Measurements from ENCODE around the gene SFTPA2. TPM values are rescaled to one million over a fixed set of nuclear protein-coding genes. Genes with fewer than 3 reads are reported as not detected.

SFTPA2 gene
- total and polyA plus RNA-seq, 10 of the 15 experiments (the other 5 are each of a cell fraction or from before 2014, with no cell fraction given): 0.03 to 4.2 TPM; not detected in 8

DNA sequence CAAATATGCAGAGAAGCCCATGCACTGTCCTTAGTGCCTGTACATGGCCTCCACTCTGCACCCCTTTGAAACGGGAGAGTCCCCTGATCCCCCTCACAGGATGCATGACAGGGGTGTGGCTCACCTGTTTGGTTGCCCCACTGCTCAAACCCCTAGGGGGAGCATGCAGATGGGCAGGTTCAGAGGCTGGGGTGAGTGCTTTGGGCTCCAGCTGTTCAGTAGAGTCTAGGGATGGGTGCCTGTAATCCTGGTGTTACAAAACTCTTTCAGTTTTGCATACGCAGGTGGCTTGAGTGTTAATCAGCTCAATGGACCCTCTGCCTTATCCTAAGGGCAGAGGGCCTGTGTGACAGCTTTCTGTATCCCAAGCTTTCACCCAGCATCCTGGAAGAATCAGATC lies 42.7 kb upstream of the SFTPA2 start:
- DNase-seq (ENCODE audit: low read depth, low spot score) (no peak), ATAC-seq (no peak), FAIRE-seq (no peak)
- Histone ChIP-seq H3K4me3 (no peak overlapping the region), H3K36me3 (ENCODE audit: control insufficient read depth in 2 of 2, insufficient read depth in 2 of 2, low read length in 1 of 2) (no peaks in the 10 kb centered on the region), H3K4me1 (ENCODE audit: control insufficient read depth, insufficient read depth, low read length) (no peaks in the 10 kb centered on the region), H3K79me2 (ENCODE audit: control insufficient read depth, insufficient read depth, low read length) (no peaks in the 10 kb centered on the region), H2AFZ (ENCODE audit: control insufficient read depth, low read depth, low read length) (no peak overlapping the region), H3K4me2 (ENCODE audit: control insufficient read depth, insufficient read depth) (no peak overlapping the region), H3K27me3 (replicated peaks in 1 of 2; ENCODE audit: control insufficient read depth in 2 of 2, insufficient read depth in 2 of 2, low read length in 1 of 2) (no peaks in the 10 kb centered on the region), H3K9ac (ENCODE audit: control insufficient read depth, insufficient read depth, low read length) (no peak overlapping the region), H3K27ac (ENCODE audit: control insufficient read depth, insufficient read depth) (no peak overlapping the region), H4K20me1 (ENCODE audit: control insufficient read depth, insufficient read depth) (no peaks in the 10 kb centered on the region), H3K9me3 (replicated peaks; ENCODE audit: control insufficient read depth, insufficient read depth, low read length) (no peaks in the 10 kb centered on the region; the same call in 2 of the 3 replicates)
- no TSS peak for BruUV-seq (replicated peaks)
- TF ChIP-seq, protein P1, sequence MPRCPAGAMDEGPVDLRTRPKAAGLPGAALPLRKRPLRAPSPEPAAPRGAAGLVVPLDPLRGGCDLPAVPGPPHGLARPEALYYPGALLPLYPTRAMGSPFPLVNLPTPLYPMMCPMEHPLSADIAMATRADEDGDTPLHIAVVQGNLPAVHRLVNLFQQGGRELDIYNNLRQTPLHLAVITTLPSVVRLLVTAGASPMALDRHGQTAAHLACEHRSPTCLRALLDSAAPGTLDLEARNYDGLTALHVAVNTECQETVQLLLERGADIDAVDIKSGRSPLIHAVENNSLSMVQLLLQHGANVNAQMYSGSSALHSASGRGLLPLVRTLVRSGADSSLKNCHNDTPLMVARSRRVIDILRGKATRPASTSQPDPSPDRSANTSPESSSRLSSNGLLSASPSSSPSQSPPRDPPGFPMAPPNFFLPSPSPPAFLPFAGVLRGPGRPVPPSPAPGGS (IDR thresholded peaks at IDR 0.05; ENCODE audit: borderline replicate concordance, insufficient read depth, low read depth, low read length, poor library complexity, severe bottlenecking): no peak
- TF ChIP-seq HDAC2 (IDR thresholded peaks at IDR 0.05) (no peak), CBFB (IDR thresholded peaks at IDR 0.05; ENCODE audit: low read depth) (no peak), ZNF384 (IDR thresholded peaks at IDR 0.05; ENCODE audit: borderline replicate concordance, low read depth, low read length) (no peak), MYB (IDR thresholded peaks at IDR 0.05; ENCODE audit: borderline replicate concordance, low read depth, low read length) (no peak), HDGF (IDR thresholded peaks at IDR 0.05) (no peak), JUND (IDR thresholded peaks at IDR 0.05; ENCODE audit: low read depth, low read length) (no peak)
- TF ChIP-seq, protein P2, sequence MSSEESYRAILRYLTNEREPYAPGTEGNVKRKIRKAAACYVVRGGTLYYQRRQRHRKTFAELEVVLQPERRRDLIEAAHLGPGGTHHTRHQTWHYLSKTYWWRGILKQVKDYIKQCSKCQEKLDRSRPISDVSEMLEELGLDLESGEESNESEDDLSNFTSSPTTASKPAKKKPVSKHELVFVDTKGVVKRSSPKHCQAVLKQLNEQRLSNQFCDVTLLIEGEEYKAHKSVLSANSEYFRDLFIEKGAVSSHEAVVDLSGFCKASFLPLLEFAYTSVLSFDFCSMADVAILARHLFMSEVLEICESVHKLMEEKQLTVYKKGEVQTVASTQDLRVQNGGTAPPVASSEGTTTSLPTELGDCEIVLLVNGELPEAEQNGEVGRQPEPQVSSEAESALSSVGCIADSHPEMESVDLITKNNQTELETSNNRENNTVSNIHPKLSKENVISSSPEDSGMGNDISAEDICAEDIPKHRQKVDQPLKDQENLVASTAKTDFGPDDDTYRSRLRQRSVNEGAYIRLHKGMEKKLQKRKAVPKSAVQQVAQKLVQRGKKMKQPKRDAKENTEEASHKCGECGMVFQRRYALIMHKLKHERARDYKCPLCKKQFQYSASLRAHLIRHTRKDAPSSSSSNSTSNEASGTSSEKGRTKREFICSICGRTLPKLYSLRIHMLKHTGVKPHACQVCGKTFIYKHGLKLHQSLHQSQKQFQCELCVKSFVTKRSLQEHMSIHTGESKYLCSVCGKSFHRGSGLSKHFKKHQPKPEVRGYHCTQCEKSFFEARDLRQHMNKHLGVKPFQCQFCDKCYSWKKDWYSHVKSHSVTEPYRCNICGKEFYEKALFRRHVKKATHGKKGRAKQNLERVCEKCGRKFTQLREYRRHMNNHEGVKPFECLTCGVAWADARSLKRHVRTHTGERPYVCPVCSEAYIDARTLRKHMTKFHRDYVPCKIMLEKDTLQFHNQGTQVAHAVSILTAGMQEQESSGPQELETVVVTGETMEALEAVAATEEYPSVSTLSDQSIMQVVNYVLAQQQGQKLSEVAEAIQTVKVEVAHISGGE (CRISPR knock-in tag; IDR thresholded peaks at IDR 0.05): no peak
- TF ChIP-seq, protein P3, sequence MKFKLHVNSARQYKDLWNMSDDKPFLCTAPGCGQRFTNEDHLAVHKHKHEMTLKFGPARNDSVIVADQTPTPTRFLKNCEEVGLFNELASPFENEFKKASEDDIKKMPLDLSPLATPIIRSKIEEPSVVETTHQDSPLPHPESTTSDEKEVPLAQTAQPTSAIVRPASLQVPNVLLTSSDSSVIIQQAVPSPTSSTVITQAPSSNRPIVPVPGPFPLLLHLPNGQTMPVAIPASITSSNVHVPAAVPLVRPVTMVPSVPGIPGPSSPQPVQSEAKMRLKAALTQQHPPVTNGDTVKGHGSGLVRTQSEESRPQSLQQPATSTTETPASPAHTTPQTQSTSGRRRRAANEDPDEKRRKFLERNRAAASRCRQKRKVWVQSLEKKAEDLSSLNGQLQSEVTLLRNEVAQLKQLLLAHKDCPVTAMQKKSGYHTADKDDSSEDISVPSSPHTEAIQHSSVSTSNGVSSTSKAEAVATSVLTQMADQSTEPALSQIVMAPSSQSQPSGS (IDR thresholded peaks at IDR 0.05; ENCODE audit: low read length): no peak
- RAD21 ChIA-PET (ENCODE audit: unreplicated experiment): no interaction called here
- 13% methylated on average over 2 of the region's 2 CpGs for WGBS (ENCODE audit: insufficient coverage, insufficient replicate concordance, low lambda C conversion rate, missing lambda C conversion rate)
- intact Hi-C loops (cut with micrococcal nuclease; ENCODE audit: unreplicated experiment) (no loop called here), in situ Hi-C loops (cut with MboI) (no loop called here)
- SMC1A ChIA-PET (ENCODE audit: uncharacterized antibody, unreplicated experiment): no interaction called here
- CTCF ChIA-PET: no interaction called here
- POLR2A ChIA-PET: no interaction called here
